ENCODE data around the gene PSORS1C2. TPM values are rescaled to one million over a fixed set of nuclear protein-coding genes. Genes with fewer than 3 reads are reported as not detected.

PSORS1C2 gene
- total and polyA plus RNA-seq, 11 donors: not detected

GRCh38 chr6:31132806-31133205 lies 6.1 kb downstream of the PSORS1C2 start:
- Histone ChIP-seq H3K36me3 (no peaks in the 10 kb centered on the region), H3K9me3 (no peaks in the 10 kb centered on the region), H3K4me3 (no peak overlapping the region), H3K27me3 (no peaks in the 10 kb centered on the region), H3K4me1 (peaks cover 0 to 9% (median 3%) of the 10 kb centered on the region in 12 donors), H3K27ac (no peak overlapping the region)
- DNase-seq (no peak), ATAC-seq (no peak)
- intact Hi-C loops (cut with DNase I): loop anchor here in 1 of 10 donors (10.0 kb wide), 1 partner anchor 142 kb away; the partner anchor contains the start of gene HLA-C
- 69 to 80% (median 74%) methylated on average over 6 of the region's 6 CpGs for WGBS, 4 donors
- TF ChIP-seq CTCF (IDR thresholded peaks at IDR 0.05) (no peak), POLR2A (IDR thresholded peaks at IDR 0.05) (no peak)

GRCh38 chr6:31131595-31131994 lies 7.3 kb downstream of the PSORS1C2 start:
- no peak for ATAC-seq
- no peaks in the 10 kb centered on the region for H3K36me3 ChIP-seq
- H3K27ac ChIP-seq: no peak overlapping the region
- H3K4me3 ChIP-seq: no peak overlapping the region
- TF ChIP-seq POLR2A (IDR thresholded peaks at IDR 0.05) (no peak), CTCF (IDR thresholded peaks at IDR 0.05) (no peak)
- no peaks in the 10 kb centered on the region for H3K27me3 ChIP-seq
- H3K9me3 ChIP-seq: no peaks in the 10 kb centered on the region
- 77 to 92% (median 87%) methylated on average over 3 of the region's 3 CpGs for WGBS, 4 donors
- no peak for DNase-seq
- peaks cover 0 to 17% (median 5%) of the 10 kb centered on the region in 12 donors for H3K4me1 ChIP-seq
- intact Hi-C loops (cut with DNase I): loop anchor here in 1 of 10 donors (10.0 kb wide), 1 partner anchor 143 kb away; the partner anchor contains the start of gene HLA-C

GRCh38 chr6:31130751-31131150 lies 8.1 kb downstream of the PSORS1C2 start:
- 92 to 98% (median 96%) methylated on average over 3 of the region's 3 CpGs for WGBS, 4 donors
- no peaks in the 10 kb centered on the region for H3K27me3 ChIP-seq
- intact Hi-C loops (cut with DNase I): loop anchor here in 1 of 10 donors (10.0 kb wide), 1 partner anchor 144 kb away; the partner anchor contains the start of gene HLA-C
- DNase-seq: no peak
- no peak overlapping the region for H3K4me3 ChIP-seq
- TF ChIP-seq CTCF (IDR thresholded peaks at IDR 0.05): no peak
- no peak for TF ChIP-seq POLR2A (IDR thresholded peaks at IDR 0.05)
- no peaks in the 10 kb centered on the region for H3K9me3 ChIP-seq
- H3K4me1 ChIP-seq: peaks cover 0 to 26% (median 13%) of the 10 kb centered on the region in 12 donors
- H3K36me3 ChIP-seq: no peaks in the 10 kb centered on the region
- no peak for ATAC-seq
- H3K27ac ChIP-seq: no peak overlapping the region

GRCh38 chr6:31129130-31129529 lies 9.7 kb downstream of the PSORS1C2 start:
- TF ChIP-seq POLR2A (IDR thresholded peaks at IDR 0.05): no peak
- no peak for TF ChIP-seq CTCF (IDR thresholded peaks at IDR 0.05)
- WGBS, 4 donors: 58 to 70% (median 60%) methylated on average over 4 of the region's 4 CpGs
- Histone ChIP-seq H3K4me3 (no peak overlapping the region), H3K27ac (no peak overlapping the region), H3K36me3 (no peaks in the 10 kb centered on the region), H3K4me1 (peaks cover 4 to 41% (median 22%) of the 10 kb centered on the region in 12 donors), H3K27me3 (no peaks in the 10 kb centered on the region), H3K9me3 (no peaks in the 10 kb centered on the region)
- intact Hi-C loops (cut with DNase I): loop anchor here in 1 of 10 donors (5.0 kb wide), 1 partner anchor 42 kb away; no protein-coding TSS in a partner anchor
- ATAC-seq (no peak), DNase-seq (no peak)
